Amygdala (tissue), 56 donors: ENCODE measurements around the gene HTR1B.

Source experiments
- DNase-seq, 56 donors: peaks; one replicate each; lab custom pipeline; 2025; lab: John Stamatoyannopoulos, UW

HTR1B gene

DNA sequence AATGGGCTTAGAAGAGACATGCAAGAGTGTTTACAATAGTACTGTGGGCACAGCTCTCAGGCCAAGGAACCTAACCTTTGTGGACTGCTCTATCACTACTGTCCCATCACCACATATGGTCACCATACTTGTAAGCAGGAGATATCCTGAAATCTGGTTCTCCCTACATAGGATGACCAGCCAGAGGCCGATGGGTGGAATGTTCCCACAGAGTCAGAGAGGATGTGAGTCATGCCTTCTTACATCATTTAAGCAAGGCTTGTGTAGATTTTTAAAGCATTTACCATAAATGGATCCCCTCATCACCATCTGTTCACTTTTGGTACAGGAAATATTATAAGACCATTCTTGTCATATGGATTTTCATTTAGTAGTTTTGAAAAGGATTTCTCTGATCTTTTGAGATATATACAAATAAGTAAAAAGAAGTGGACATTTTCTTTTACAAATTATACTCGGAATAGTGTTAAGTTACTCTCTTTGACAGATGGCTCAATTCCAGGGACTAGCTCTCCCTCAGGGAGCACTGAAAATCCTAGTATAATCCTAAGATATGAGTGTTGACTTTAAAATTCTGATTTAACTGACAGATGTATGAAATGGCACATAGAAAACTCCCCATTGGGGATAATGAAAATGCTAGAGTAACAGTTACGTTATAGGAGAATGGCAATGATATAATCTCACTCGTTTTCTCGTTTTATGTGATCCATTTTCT lies 6.6 kb downstream of the HTR1B start:
- DNase-seq, result peak in 1 of 56 donors; percentile 1

DNA sequence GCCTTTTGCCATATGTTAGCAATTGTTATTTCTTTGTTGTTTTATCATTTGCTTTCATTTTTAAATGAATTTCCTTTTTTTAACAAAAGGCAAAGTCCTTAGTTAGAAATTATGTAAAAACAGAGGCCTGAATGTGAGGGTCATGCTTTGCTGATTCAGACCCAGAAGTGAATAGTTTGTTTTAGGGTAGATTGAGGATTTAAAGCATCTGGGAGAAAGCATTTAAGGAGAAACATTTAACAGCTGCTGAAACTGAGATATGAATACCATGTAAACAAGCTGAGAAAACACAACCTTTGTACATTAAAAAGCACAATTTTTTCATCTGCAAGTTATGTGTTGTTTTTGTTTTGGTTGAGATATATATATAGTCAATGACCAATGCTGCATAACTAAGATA lies 8.0 kb downstream of the HTR1B start:
- no peak for DNase-seq

DNA sequence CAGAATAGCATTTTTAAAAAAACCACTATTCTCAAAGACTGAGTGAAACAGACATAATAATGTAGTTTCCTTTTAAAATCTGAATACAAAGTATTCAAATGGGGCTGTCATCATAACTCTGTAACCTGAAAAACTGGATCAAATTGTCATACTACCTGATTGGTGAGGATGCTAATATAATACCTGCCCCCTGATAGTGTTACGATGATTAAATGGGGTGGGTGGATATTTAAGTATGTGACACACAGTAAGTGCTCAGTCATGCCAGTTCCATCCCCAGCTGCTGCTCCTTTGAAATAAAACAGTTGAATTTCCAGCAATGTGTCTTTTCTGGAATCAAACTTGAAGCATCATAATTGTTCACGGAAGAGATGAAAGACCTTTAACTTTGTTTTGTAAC lies 8.9 kb downstream of the HTR1B start:
- no peak for DNase-seq

DNA sequence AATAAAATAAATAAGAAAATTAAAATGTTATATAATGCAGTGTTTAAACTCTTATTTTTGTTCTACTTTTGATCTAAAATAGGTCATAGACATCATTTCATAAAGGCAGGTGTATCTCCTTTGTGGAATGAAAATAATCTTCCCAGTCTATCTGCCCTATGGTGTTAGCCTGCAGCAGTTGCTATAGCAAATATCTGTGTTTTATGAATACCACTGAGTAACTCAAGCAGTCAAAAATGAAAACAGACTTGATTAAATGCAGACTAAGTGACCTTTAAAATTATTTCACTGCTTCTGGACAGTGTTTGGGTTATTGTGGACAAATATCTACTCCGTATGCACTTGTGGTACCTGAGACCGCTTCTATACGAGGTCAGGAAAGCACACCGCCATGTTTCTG lies 11.8 kb downstream of the HTR1B start:
- DNase-seq, result no peak

DNA sequence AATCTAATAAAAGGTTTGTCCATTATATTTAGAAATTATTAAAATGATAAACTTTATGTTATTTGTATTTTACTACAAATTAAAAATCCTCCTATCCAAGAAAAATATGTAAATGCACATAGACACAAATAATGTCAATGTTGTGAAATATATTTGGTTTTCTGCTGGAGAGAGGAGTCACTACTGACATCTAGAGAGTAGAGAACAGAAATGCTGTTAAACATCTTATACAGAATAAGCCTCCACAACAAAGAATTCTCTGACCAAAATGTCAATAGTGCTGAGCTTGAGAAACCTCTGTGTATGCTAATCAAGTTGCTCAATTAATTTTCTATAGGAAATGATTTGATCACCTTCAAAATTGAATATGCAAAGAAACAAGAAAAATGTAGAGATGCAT lies 12.4 kb downstream of the HTR1B start:
- DNase-seq, result no peak

DNA sequence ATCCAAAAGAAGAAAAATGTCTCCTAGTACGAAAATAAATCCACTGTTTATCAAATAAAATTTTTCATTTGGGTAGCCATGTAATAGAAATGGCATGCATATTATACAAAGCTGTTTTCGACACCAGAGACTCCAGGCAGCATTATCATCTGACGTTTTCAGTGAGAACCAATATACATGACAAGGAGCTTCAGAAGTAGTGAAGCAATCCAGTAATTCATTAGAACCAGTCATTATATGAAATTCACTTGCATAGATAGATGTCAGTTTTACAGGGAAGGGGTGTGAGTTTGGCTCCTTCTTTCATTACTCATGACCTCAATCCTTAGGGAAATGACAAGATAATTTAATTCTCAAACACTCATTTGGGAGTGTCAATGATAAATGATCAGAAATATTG lies 14.7 kb downstream of the HTR1B start:
- DNase-seq, result no peak

DNA sequence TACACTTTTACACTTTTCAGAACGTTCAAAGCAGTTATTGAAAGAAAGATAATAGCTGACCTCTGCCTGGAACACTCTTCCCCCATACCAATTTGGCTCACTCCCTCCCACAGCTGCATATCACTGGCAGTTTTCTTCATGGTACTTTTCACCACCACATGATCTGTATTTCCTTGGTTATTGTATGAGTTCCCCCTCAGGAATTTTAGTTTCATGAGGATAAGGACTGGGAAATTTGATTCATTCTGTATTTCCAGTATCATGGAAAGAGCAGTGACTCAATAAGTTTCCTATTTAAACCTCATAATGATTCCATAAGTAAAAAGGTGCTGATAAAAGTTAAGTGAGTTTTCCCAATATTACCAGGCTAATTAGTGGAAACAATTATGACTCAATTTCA lies 16.0 kb downstream of the HTR1B start:
- no peak for DNase-seq

DNA sequence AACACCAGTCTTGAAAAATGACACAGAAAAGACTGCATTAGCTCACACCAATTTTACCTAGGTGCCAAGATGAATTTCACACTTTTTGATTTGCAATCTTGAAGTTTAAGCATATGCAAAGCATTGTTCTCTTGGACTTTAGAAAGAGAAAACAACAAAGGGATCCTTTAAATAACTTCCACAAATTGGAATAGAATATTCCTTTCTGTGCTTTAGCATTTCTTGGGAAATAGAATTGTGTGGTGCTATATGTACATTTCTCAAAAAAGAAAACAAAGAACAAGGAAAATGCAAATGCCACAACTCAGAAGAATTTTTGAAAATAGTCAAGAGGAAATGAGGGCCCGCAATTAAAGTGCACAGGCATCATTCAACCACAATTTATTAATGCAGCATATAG lies 17.0 kb downstream of the HTR1B start:
- DNase-seq, result no peak

DNA sequence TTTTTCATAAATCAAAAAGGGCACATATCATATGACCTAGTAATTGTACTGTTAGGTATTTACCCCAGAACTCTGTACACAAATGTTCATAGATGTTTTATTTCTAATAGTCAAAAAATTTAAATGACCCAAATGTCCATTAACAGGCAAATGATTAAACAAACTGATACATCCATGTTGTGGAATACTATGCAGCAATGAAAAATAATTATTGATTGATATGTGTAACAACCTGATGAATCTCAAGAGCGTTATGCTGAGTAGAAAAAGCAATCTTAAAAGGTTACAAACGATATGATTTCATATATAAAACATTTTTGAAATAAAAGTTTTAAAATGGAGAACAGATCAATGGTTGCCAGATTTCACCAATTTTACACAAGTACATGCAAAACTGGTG lies 18.1 kb downstream of the HTR1B start:
- no peak for DNase-seq

DNA sequence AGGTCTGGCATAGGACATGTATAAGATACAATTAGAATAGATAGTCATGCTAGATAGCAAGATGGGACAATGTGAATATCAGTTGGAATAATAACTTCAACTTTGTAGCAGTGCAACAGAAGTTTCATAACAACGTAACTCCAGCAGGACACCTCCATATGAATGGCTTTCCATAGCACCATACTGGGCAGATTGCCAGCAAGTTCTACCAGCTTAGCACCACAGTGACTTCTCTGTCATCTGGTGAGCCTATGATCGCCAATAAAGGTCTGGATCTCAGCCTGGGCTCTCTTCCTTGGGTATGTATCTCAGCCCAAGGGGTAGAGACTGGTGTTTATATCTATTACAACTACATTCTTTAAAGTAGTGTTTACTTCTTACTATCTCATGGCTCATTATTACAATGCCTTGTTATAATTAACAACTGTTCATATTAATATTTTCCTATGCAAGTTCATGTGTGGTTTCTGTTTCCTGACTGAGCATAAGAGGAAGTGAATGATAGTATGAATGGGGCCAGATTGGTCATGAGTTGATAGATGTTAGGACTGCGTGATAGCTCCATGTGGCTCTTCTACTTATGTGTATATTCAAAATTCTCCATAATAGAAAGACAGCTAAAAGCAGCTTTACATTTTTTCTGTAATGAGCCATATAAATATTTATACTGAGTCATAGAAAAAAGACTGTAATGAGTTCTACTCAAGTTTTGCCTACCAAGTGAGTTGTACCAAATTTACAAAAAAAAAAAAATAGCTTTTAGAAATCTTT lies 22.9 kb downstream of the HTR1B start:
- no peak for DNase-seq

DNA sequence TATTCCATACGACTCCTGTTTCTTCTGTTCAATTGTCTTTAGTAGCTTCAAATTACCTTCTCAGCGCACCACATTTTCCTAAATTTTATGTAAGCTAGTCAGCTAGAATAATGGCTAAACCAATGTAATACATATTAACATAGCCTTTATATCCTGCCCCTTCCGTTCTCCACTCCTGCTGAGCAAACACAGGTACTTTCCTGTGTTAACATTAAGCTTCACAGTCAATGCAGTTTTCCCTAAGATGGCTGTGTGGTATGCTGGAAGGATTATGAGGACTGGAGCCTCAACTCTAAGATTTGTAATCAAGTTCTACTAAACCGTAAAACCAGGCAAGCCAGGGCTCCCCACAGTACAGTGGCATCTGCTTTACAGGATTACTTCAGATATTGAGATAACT lies 29.4 kb downstream of the HTR1B start:
- no peak for DNase-seq

DNA sequence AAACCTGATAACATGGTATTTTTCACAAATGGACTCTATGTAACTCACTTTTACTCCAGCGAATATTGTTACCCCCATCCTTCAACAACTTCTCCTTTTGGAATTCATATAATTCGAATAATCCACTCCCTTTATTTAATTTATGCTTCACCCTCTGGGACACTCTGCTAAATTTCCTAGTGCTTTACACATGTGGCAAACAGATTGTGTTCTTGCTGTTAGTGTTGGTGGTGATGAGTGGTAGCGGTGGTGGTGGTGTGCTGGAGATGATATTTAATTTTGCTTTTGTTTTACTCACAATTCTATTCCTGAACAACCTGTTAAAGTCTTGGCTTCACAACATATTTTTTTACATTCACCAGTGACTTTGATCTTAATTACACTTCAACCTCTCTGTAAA lies 32.8 kb downstream of the HTR1B start:
- no peak for DNase-seq

DNA sequence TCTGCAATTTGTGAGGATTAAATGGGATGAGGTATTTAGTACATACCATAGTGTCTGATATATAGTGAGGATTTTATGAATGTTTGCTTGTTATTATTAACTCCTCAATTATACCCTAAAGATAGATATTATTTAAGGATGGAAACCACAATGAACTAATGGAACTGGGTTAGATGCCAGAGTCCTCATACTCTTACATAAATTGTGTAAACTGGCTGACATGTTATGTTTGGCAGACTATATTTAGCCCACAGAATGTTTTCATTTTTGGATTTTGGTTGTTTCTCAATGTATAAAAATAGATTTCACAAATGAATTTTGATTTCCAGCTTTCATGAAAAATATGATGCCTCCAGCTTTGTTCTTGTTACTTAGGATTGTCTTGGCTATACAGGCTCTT lies 37.6 kb downstream of the HTR1B start:
- DNase-seq, result no peak

DNA sequence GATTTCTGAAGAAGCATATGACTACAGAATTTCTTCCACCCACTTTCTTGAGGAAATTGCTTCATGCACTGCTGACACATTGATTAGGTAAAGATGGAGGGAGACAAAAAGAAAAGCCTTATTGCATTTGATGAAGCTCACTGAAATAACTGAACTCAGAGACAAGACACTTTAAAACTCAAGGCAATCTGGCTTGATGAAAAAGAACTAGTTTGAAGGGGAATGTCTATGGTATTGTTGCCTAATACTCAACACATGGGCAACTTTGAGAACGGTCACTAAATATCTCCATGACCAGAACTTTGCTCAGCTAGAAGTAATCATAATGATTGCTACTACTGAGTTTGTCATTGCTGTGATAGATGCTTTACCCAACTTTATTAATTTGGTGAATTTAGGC lies 38.1 kb downstream of the HTR1B start:
- no peak for DNase-seq

DNA sequence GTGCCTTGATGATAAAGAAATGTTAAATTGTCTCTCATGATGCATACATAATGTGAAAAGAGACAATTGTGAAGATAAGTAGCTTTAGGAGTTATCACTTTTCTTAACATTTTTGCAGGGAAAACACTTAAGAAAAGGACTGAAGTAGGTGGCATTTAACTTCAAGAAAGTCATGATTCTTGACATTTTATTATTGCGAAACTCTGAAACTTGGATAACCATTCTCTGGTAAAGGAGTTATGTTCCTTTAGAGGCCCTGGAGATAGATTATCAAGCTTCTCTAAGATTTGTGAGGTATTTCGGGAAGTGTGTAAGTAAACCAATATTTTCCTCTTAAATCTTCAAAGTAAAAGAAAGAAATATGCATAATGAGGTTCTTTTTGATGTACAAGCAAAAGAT lies 38.5 kb downstream of the HTR1B start:
- no peak for DNase-seq

DNA sequence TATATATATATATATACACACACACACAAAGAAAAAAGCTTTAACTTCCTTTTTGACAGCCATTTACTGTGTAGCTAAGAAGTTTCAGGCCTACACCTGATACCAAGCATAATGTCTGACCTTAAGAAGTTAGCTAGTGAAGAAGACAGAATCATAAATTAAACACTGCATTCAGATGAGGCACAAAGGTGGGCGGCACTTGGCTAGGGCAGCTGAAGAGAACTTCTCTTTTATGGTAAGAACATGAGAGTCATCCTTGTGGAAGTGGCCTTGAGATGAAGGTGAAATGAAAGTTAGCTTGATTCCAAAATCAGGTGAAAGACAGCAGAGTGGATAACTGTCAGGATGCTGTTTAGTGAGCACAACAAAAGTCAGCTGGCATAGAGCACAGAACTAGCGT lies 46.5 kb downstream of the HTR1B start:
- no peak for DNase-seq

DNA sequence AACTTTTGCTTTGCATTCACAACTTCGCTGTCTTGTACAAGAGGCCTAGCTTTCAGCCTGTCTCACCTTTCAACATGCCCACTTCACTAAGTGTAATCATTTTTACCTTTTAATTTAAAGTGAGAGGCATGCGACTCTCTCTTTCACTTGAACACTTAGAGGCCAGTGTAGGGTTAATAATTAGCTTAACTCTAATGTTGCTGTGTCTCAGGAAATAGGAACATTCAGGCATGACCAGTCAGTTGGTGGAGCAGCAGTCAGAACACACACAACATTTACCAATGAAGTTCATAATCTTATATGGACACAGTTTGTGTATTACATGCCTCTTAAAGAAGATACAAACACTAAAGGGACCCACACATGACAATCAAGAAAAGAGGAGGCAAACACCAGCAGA lies 47.6 kb downstream of the HTR1B start:
- no peak for DNase-seq
